ENCODE measurements around the gene TCEA2.
"Not testable (repeated sequence)": the region's sequence is repeated elsewhere in the genome, so short reads cannot be mapped to it uniquely, and the experiment has no call there.

The TCEA2 gene

GRCh38 chr20:64112691-64113443 lies 49.9 kb downstream of the TCEA2 start:
- DNase-seq, result no peak

- DNase-seq, result no peak
Observed at GRCh38 chr20:64113444-64113775, 50.4 kb downstream of the TCEA2 start.

GRCh38 chr20:64113796-64114355 lies 50.9 kb downstream of the TCEA2 start:
- no peak for DNase-seq

- DNase-seq, result no peak
Observed at GRCh38 chr20:64114356-64114971, 51.5 kb downstream of the TCEA2 start.

- DNase-seq, result no peak
Observed at GRCh38 chr20:64115171-64115911, 52.3 kb downstream of the TCEA2 start.

- DNase-seq, result no peak
Observed at GRCh38 chr20:64116016-64116415, 53.0 kb downstream of the TCEA2 start.

GRCh38 chr20:64116541-64117431 lies 53.8 kb downstream of the TCEA2 start:
- DNase-seq, result no peak

GRCh38 chr20:64117432-64117777 lies 54.4 kb downstream of the TCEA2 start:
- not testable (repeated sequence) for DNase-seq

GRCh38 chr20:64119301-64119680 lies 56.3 kb downstream of the TCEA2 start:
- no peak for DNase-seq

- no peak for DNase-seq
Observed at GRCh38 chr20:64119681-64120341, 56.8 kb downstream of the TCEA2 start.

GRCh38 chr20:64121586-64121985 lies 58.6 kb downstream of the TCEA2 start:
- DNase-seq, result no peak
